ENCODE measurements around the gene PPP2R5C.

PPP2R5C gene

GRCh38 chr14:101817501-101818001 is 56.0 kb downstream of the PPP2R5C start:
- no peak for DNase-seq

- DNase-seq, result no peak
These were observed 57.9 kb downstream of the PPP2R5C start for GRCh38 chr14:101819251-101819990.

GRCh38 chr14:101820283-101820798 is 58.8 kb downstream of the PPP2R5C start:
- DNase-seq, result no peak

GRCh38 chr14:101821528-101821927 is 60.0 kb downstream of the PPP2R5C start:
- DNase-seq, result no peak

- DNase-seq, result no peak
These were observed 61.6 kb downstream of the PPP2R5C start for GRCh38 chr14:101823066-101823465.

GRCh38 chr14:101823511-101824120 is 62.1 kb downstream of the PPP2R5C start:
- DNase-seq, result no peak

- no peak for DNase-seq
These were observed 62.8 kb downstream of the PPP2R5C start for GRCh38 chr14:101824339-101824727.

- no peak for DNase-seq
These were observed 64.3 kb downstream of the PPP2R5C start for GRCh38 chr14:101825797-101826196.

GRCh38 chr14:101826351-101826750 is 64.8 kb downstream of the PPP2R5C start:
- no peak for DNase-seq

- DNase-seq, result no peak
These were observed 65.8 kb downstream of the PPP2R5C start for GRCh38 chr14:101827286-101827685.

- DNase-seq, result no peak
These were observed 66.5 kb downstream of the PPP2R5C start for GRCh38 chr14:101828046-101828445.

GRCh38 chr14:101830271-101830670 is 68.8 kb downstream of the PPP2R5C start:
- DNase-seq, result no peak

GRCh38 chr14:101833045-101833444 is 71.5 kb downstream of the PPP2R5C start:
- no peak for DNase-seq

- DNase-seq, result no peak
These were observed 72.9 kb downstream of the PPP2R5C start for GRCh38 chr14:101834397-101834796.

- no peak for DNase-seq
These were observed 73.5 kb downstream of the PPP2R5C start for GRCh38 chr14:101834800-101835547.

GRCh38 chr14:101835566-101835965 is 74.1 kb downstream of the PPP2R5C start:
- no peak for DNase-seq

- no peak for DNase-seq
These were observed 74.6 kb downstream of the PPP2R5C start for GRCh38 chr14:101836135-101836534.

- DNase-seq, result no peak
These were observed 77.0 kb downstream of the PPP2R5C start for GRCh38 chr14:101838476-101838875.

GRCh38 chr14:101839236-101839635 is 77.7 kb downstream of the PPP2R5C start:
- DNase-seq, result no peak

GRCh38 chr14:101839661-101840060 is 78.2 kb downstream of the PPP2R5C start:
- no peak for DNase-seq

GRCh38 chr14:101840649-101841369 is 79.3 kb downstream of the PPP2R5C start:
- no peak for DNase-seq

- DNase-seq, result no peak
These were observed 81.5 kb downstream of the PPP2R5C start for GRCh38 chr14:101843038-101843437.

- no peak for DNase-seq
These were observed 82.2 kb downstream of the PPP2R5C start for GRCh38 chr14:101843665-101844064.
